Tibial nerve (tissue), 4 donors: Measurements from ENCODE around the gene ILF2.

Source experiments
- CTCF ChIP-seq, 5 experiments: fragments of 200-600 bp in 3 of 5; fragments of 450-650 bp in 2 of 5; sonication (generic) in 3 of 5; IDR thresholded peaks; one replicate each; pipeline ENCODE4 v1.5.1; 2016 to 2019; ENCODE audit warnings: antibody characterized with exemption in 5 of 5, mild to moderate bottlenecking in 3 of 5, moderate library complexity in 2 of 5
- EP300 ChIP-seq, 2 donors: sonication (generic); formaldehyde crosslinking; IDR thresholded peaks; one replicate each; pipeline ENCODE4 v1.6.1; 2017; ENCODE audit warnings: antibody characterized with exemption in 2 of 2, mild to moderate bottlenecking in 1 of 2

GRCh38 chr1:153670859-153671627 lies at the start of gene ILF2:
- peak; percentile 86 to 95 for TF ChIP-seq EP300 (IDR thresholded peaks at IDR 0.05)
- TF ChIP-seq CTCF (IDR thresholded peaks at IDR 0.05), result peak in 3 of 5 experiments; percentile 32 to 56 (median 39)
